A673 (cell line): ENCODE results near the gene KLK14. TPM values are rescaled to one million over a fixed set of nuclear protein-coding genes. Genes with fewer than 3 reads are reported as not detected.

Source experiments
- BruUV-seq: library from RNA; stranded (reverse); fragments of 400-500 nt; replicated peaks from 2 replicates; lab custom pipeline; 2021; lab: Mats Ljungman, UMichigan
- CTCF ChIA-PET: fragments of 300-600 bp; sonication (Branson Sonifier 250); formaldehyde crosslinking; loops from one replicate; lab custom pipeline; 2022; ENCODE audit warnings: antibody characterized with exemption; lab: Charles Lee
- POLR2A ChIA-PET: fragments of 300-600 bp; sonication (Branson Sonifier 250); formaldehyde crosslinking; loops from one replicate; lab custom pipeline; 2022; ENCODE audit warnings: antibody characterized with exemption; ENCODE audit not compliant: low non-redundant PET; lab: Charles Lee
- DNase-seq: peaks from one replicate; pipeline ENCODE4 v3.0.0-alpha.2; 2015; ENCODE audit warnings: low spot score
- H3K27ac ChIP-seq: fragments of 200-600 bp; sonication (generic); 2 replicates; pipeline ENCODE4 v1.5.1; 2016; ENCODE audit warnings: mixed run types, low read depth, mild to moderate bottlenecking, mixed read lengths, antibody characterized with exemption, low read length; ENCODE audit not compliant: poor library complexity, severe bottlenecking
- H3K27me3 ChIP-seq: fragments of 200-600 bp; sonication (generic); replicated peaks from 2 replicates; pipeline ENCODE4 v1.6.1; 2017; ENCODE audit warnings: mixed run types, low read depth, mild to moderate bottlenecking, mixed read lengths, antibody characterized with exemption, low read length; ENCODE audit not compliant: insufficient read depth, poor library complexity
- H3K36me3 ChIP-seq: fragments of 200-600 bp; sonication (generic); 2 replicates; pipeline ENCODE4 v1.6.1; 2016; ENCODE audit warnings: mixed run types, mild to moderate bottlenecking, mixed read lengths, antibody characterized with exemption, low read length; ENCODE audit not compliant: insufficient read depth, poor library complexity, severe bottlenecking
- H3K4me1 ChIP-seq: fragments of 200-600 bp; sonication (generic); 2 replicates; pipeline ENCODE4 v1.6.1; 2017; ENCODE audit warnings: mixed run types, mild to moderate bottlenecking, mixed read lengths, antibody characterized with exemption, low read length; ENCODE audit not compliant: insufficient read depth, poor library complexity, severe bottlenecking
- H3K4me3 ChIP-seq: fragments of 200-600 bp; sonication (generic); 2 replicates; pipeline ENCODE4 v1.5.1; 2016; ENCODE audit warnings: low read depth, mixed run types, mild to moderate bottlenecking, mixed read lengths, low read length; ENCODE audit not compliant: poor library complexity, severe bottlenecking
- H3K9me3 ChIP-seq: fragments of 200-600 bp; sonication (generic); 2 replicates; pipeline ENCODE4 v1.6.1; 2016; ENCODE audit warnings: mixed run types, low read depth, mild to moderate bottlenecking, mixed read lengths, antibody characterized with exemption, low read length; ENCODE audit not compliant: poor library complexity, severe bottlenecking
- EZH2 ChIP-seq: fragments of 200-600 bp; sonication (generic); IDR thresholded peaks from 2 replicates; pipeline ENCODE4 v1.6.1; 2017; ENCODE audit warnings: borderline replicate concordance, low read depth, mild to moderate bottlenecking, mixed read lengths, antibody characterized with exemption, low read length; ENCODE audit not compliant: poor library complexity, severe bottlenecking
- intact Hi-C: fragments of 100-400 bp; cut with micrococcal nuclease; formaldehyde crosslinking; loops from one replicate; pipeline ENCODE4 v1.10.0; 2022; ENCODE audit not compliant: unreplicated experiment
- total RNA-seq: library from RNA; stranded (reverse); gene quantifications from 2 replicates; pipeline ENCODE4 v1.2.3, GENCODE V29; 2021
- TF ChIP-seq, protein P1 (sequence below): fragments of 300-800, 200-600 bp; sonication (generic); conservative IDR thresholded peaks from 2 replicates; pipeline ENCODE4 v1.5.1; 2017; ENCODE audit warnings: low read depth, mild to moderate bottlenecking, antibody characterized with exemption, low read length, moderate library complexity, mixed read lengths

Gene KLK14
- total RNA-seq, 1 experiment from 2014 or later, result 1.2 TPM

DNA sequence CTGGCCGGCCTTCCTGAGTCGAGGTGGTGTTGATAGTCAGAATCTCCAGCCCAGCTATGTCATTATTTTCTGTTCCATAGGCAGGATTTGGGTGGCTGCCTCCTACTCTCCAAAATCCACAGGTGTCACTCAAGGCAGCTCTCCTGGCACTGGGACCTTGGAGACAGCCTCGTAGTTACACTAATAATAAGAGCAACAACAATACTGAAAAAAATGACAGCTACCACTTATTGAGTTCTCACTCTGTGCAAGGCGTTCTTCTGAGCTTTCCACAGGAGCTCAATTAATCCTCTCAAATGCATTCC, 35.7 kb downstream of the KLK14 start:
- peaks cover under 1% of the 10 kb centered on the region for H3K27me3 ChIP-seq
- ChIA-PET CTCF (no interaction called here), POLR2A (interaction anchor here (0.5 kb wide), 1 partner anchor 458 kb away, joined by 5 read pairs; no protein-coding TSS in a partner anchor)
- intact Hi-C loops, result no loop called here
- no peak overlapping the region for H3K4me3 ChIP-seq
- H3K36me3 ChIP-seq, result no peaks in the 10 kb centered on the region
- DNase-seq, result no peak
- H3K4me1 ChIP-seq, result no peaks in the 10 kb centered on the region
- no peaks in the 10 kb centered on the region for H3K9me3 ChIP-seq
- no peak overlapping the region for H3K27ac ChIP-seq
- no TSS peak for BruUV-seq
- TF ChIP-seq, protein P1, sequence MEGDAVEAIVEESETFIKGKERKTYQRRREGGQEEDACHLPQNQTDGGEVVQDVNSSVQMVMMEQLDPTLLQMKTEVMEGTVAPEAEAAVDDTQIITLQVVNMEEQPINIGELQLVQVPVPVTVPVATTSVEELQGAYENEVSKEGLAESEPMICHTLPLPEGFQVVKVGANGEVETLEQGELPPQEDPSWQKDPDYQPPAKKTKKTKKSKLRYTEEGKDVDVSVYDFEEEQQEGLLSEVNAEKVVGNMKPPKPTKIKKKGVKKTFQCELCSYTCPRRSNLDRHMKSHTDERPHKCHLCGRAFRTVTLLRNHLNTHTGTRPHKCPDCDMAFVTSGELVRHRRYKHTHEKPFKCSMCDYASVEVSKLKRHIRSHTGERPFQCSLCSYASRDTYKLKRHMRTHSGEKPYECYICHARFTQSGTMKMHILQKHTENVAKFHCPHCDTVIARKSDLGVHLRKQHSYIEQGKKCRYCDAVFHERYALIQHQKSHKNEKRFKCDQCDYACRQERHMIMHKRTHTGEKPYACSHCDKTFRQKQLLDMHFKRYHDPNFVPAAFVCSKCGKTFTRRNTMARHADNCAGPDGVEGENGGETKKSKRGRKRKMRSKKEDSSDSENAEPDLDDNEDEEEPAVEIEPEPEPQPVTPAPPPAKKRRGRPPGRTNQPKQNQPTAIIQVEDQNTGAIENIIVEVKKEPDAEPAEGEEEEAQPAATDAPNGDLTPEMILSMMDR, result no peak
- TF ChIP-seq EZH2, result no peak

DNA sequence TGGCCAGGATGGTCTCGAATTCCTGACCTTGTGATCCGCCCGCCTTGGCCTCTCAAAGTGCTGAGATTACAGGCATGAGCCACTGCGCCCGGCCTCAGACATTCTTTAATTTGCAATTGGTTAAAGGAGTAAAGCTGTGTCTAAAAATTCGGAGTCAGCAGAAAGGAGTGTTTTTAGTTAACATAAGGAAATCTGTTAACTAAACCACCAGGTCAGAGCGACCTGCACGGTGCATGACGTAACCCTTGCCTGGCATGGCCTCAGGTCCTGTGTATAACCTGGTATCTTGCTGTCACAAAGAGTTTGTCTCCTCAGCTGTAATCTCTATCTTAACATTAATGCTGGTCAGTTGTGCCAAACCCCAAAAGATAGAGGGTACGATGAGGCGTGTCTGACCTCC, 38.4 kb downstream of the KLK14 start:
- TF ChIP-seq, protein P1, result no peak
- POLR2A ChIA-PET, result no interaction called here
- no TSS peak for BruUV-seq
- Histone ChIP-seq H3K4me3 (no peak overlapping the region), H3K9me3 (no peaks in the 10 kb centered on the region), H3K27ac (no peak overlapping the region), H3K4me1 (no peaks in the 10 kb centered on the region), H3K27me3 (no peaks in the 10 kb centered on the region), H3K36me3 (no peaks in the 10 kb centered on the region)
- CTCF ChIA-PET, result no interaction called here
- DNase-seq, result no peak
- intact Hi-C loops, result no loop called here

DNA sequence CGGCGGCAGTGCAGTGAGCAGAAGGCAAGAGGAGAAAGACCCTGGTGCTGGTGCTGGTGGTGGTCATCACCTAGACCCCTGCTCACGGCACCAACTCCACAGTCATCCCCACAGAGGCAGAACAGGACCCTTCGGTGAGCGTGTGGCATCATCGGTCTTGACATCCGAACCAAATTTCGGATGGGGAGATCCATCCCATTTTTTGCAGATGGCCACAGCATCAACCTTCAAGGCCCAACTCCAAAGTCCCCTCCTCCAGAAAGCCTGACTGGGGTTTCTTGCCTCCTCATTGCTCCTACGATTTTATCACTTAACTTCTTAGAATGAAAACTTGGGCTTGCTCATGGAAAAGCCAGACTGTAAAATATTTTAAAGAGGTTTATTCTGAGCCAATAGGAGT, 39.2 kb downstream of the KLK14 start:
- no peaks in the 10 kb centered on the region for H3K4me1 ChIP-seq
- no peaks in the 10 kb centered on the region for H3K36me3 ChIP-seq
- CTCF ChIA-PET, result no interaction called here
- POLR2A ChIA-PET, result no interaction called here
- H3K4me3 ChIP-seq, result no peak overlapping the region
- no peaks in the 10 kb centered on the region for H3K9me3 ChIP-seq
- TF ChIP-seq EZH2, result no peak
- TF ChIP-seq, protein P1, result no peak
- no peak for DNase-seq
- no TSS peak for BruUV-seq
- H3K27me3 ChIP-seq, result no peaks in the 10 kb centered on the region
- H3K27ac ChIP-seq, result no peak overlapping the region
- intact Hi-C loops, result no loop called here
